HG03457 (cell line): Measurements from ENCODE around the gene PNPO.

ENCODE experiments used
- ATAC-seq: cut with Tn5 transposase; IDR thresholded peaks from one replicate; pipeline ENCODE4 v1.9.1; 2021; ENCODE audit warnings: moderate number of reproducible peaks; ENCODE audit not compliant: unreplicated experiment

The PNPO gene

GRCh38 chr17:47949197-47949759 lies 7.9 kb downstream of the PNPO start:
- peak; percentile 39 for ATAC-seq

- no peak for ATAC-seq
Measured at GRCh38 chr17:47949946-47950345, 8.6 kb downstream of the PNPO start.

GRCh38 chr17:47950448-47950847 lies 9.1 kb downstream of the PNPO start:
- ATAC-seq = no peak

- no peak for ATAC-seq
Measured at GRCh38 chr17:47952171-47953021, 11.0 kb downstream of the PNPO start.

GRCh38 chr17:47953909-47954308 lies 12.5 kb downstream of the PNPO start:
- no peak for ATAC-seq

- no peak for ATAC-seq
Measured at GRCh38 chr17:47955497-47956461, 14.4 kb downstream of the PNPO start.

GRCh38 chr17:47956791-47957590 lies 15.6 kb downstream of the PNPO start:
- ATAC-seq = no peak

GRCh38 chr17:47957591-47958490 lies 16.5 kb downstream of the PNPO start, which contains the start of gene PRR15L:
Gene PRR15L (minus strand): TSS chr17:47957883. CDS start chr17:47953234, 4,649 bp downstream.
- no peak for ATAC-seq

GRCh38 chr17:47959825-47960655 lies 18.7 kb downstream of the PNPO start:
- no peak for ATAC-seq

GRCh38 chr17:47961406-47961805 lies 20.0 kb downstream of the PNPO start:
- ATAC-seq = no peak

GRCh38 chr17:47962901-47963300 lies 21.5 kb downstream of the PNPO start:
- no peak for ATAC-seq

- ATAC-seq = no peak
Measured at GRCh38 chr17:47964856-47965255, 23.5 kb downstream of the PNPO start.

GRCh38 chr17:47966079-47966519 lies 24.7 kb downstream of the PNPO start:
- ATAC-seq = no peak

- ATAC-seq = no peak
Measured at GRCh38 chr17:47967607-47968252, 26.4 kb downstream of the PNPO start.

- ATAC-seq = no peak
Measured at GRCh38 chr17:47968836-47969235, 27.5 kb downstream of the PNPO start.

- no peak for ATAC-seq
Measured at GRCh38 chr17:47969930-47970724, 28.8 kb downstream of the PNPO start.
